ENCODE measurements around the gene CDHR5.
A peak's percentile ranks its signal among the peaks of the same experiment; 100 is the strongest.

CDHR5 gene

DNA sequence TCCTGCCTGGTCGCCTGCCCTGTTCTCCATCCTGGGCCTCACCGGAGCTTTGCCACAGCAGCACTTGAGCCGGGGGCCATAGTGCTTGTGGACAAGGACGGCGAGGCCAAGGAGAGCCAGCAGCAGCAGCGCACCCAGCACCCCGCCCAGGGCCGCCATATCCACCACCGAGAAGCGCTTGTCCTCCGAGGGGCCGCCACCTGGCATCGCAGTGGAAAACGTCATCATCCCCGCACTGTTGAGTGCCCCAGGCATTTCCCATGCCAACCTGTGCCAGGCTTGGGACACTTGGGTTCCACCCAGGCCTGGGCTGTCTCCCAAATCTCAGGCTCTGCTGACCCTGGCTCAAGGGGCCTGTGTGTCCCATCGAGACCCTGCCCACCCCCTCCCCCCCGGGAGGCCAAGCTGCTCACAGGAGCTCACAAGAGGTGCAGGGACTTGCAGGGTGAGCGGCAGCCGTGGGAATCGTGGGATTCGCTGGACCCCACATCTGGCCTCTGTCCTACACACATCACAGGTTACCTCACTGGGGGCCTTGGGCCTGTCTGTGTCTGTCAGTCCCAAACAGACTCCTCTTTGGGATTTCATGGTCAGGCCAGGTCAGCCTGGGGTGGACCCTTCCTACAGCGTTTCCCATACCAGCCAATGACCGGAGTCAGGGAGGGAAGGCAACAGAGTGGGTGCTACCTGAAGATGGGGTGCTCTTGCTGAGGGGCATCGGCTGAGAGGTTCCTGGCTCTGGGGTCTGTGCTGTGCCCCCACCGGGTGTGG, 6.7 kb downstream of the CDHR5 start:
- DNase-seq (ENCODE audit: insufficient read length) (no peak), FAIRE-seq (no peak)
- TF ChIP-seq POLR2A (IDR thresholded peaks at IDR 0.05; ENCODE audit: low read depth, low read length) (no peak), POLR2AphosphoS5 (IDR thresholded peaks at IDR 0.05; ENCODE audit: low read depth, low read length) (no peak), TAF1 (IDR thresholded peaks at IDR 0.05; ENCODE audit: borderline replicate concordance, low read depth, low read length) (no peak)

DNA sequence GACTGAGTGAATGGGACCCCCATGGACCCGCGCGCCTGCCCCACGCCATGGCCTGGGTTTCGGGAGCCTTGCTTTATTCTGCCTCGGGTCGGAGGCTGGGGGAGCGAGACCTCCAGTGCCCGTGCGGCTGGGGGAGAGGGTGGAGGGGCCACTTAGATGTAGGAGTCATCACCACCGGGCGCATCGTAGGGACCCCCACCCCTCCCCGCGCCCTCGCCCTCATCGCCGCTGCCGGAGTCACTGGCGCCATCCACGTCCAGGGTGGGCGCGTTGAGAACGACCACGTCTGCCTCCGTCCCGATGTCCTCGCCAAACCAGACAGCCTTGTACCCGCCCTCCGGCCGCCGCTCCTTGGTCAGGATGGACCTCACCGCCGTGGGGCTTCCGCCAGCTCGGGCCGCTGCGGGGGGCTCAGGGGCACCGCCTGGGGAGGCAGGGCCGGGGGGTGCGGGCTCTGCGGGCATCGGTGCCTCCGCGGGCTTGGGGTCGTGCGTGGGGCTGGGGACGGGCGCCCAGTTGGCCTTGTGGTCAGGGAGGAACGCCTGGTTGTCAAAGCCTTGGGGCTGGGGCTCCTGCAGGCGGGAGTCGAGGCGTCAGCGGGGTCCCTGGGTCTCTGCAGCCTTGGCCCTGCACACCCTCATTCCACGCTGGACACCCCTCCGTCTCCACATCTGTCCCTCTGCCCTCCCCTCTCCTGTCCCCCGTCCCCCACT, 7.4 kb downstream of the CDHR5 start:
- TF ChIP-seq POLR2A (IDR thresholded peaks at IDR 0.05; ENCODE audit: low read depth, low read length), result no peak
- no peak for TF ChIP-seq TAF1 (IDR thresholded peaks at IDR 0.05; ENCODE audit: borderline replicate concordance, low read depth, low read length)
- no peak for TF ChIP-seq POLR2AphosphoS5 (IDR thresholded peaks at IDR 0.05; ENCODE audit: low read depth, low read length)

DNA sequence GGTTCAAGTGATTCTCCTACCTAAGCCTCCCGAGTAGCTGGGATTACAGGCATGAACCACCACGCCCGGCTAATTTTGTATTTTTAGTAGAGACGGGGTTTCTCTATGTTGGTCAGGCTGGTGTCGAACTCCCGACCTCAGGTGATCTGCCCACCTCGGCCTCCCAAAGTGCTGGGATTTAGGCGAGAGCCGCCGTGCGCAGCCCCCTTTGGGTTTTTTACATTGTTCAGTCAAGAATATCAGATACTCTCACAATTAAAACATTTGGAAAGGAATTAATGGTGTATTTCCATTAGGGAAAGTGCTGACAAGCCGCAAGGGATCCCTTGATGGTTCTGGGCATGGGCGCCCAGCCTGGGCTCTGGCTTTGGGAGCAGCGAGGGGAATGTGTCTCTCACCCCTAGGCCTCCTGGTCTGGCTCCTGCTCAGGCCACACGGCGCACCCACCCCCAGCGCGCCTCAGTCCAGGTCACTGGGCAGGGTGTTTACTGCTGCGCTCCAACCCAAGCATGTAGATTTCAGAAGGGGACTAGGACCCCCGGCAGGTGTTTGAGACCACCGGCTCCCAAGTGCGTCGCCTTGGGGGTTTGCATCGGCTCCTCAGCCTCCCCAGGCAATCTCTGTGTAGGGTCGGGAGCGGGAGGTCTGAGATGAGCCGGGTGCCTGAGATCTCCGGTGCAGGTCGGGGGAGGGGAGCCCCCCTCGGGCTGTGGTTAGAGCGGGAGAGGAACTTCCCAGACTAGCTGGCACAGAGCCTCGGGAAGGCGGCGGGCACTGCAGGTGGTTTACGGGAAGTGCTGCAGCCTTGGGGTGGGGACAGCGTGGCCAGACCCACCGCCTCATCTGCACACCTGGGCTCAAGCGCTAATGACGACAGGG, 8.2 kb downstream of the CDHR5 start:
- TF ChIP-seq POLR2AphosphoS5 (IDR thresholded peaks at IDR 0.05; ENCODE audit: low read depth, low read length), result no peak
- DNase-seq (ENCODE audit: insufficient read length), result no peak
- FAIRE-seq, result no peak

More for the DNA sequence above, 7.4 kb downstream of the CDHR5 start:
- FAIRE-seq (no peak), DNase-seq (ENCODE audit: insufficient read length) (no peak)

DNA sequence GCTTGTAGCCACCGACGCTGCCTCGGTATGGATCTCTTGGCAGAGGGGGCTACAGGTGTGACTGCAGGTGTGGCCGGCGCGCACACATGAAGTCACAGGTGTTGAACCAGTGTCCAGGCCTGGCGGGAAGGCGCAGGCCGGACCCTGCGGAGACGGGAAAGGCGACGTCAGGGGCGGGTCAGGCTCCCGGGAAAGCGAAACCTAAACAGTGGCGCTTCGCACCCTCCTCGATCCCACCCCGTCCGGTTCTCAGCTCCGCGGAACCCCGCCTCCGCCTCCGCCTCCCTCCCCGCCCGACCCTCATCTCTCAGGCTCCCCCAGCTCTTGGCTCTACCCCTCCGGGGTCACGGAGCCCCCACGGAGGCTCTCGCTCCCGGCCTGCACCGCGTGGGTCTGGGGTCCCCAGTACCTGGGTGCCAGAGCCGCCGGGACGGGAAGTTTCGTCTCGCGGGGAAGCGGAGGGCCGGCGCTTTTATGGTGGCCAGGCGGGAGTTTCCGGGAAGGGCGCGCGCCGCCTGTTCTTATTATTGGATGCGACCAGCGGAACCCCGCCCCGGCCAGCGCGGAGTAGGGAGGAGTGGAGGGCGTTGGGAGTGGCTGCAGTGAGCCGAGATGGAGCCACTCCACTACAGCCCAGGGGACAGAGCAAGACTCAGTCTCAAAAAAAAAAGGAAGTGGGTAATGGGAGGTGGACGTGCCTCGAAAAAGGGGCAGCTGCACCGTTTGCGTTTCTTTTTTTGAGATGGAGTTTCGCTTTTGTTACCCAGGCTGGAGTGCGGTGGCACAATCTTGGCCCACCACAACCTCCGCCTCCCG, 9.0 kb downstream of the CDHR5 start, which contains the start of gene IRF7:
TSS of gene IRF7 (minus strand) at position 447 of the 816 bp plus-strand sequence. CDS start 586 bp downstream, outside the sequence.
- DNase-seq (ENCODE audit: insufficient read length) (peak; percentile 92), FAIRE-seq (peak; percentile 100)
- TF ChIP-seq POLR2A (IDR thresholded peaks at IDR 0.05; ENCODE audit: low read depth, low read length), result peak; percentile 98
- peak; percentile 52 for TF ChIP-seq TAF1 (IDR thresholded peaks at IDR 0.05; ENCODE audit: borderline replicate concordance, low read depth, low read length)
- TF ChIP-seq POLR2AphosphoS5 (IDR thresholded peaks at IDR 0.05; ENCODE audit: low read depth, low read length), result peak; percentile 95

DNA sequence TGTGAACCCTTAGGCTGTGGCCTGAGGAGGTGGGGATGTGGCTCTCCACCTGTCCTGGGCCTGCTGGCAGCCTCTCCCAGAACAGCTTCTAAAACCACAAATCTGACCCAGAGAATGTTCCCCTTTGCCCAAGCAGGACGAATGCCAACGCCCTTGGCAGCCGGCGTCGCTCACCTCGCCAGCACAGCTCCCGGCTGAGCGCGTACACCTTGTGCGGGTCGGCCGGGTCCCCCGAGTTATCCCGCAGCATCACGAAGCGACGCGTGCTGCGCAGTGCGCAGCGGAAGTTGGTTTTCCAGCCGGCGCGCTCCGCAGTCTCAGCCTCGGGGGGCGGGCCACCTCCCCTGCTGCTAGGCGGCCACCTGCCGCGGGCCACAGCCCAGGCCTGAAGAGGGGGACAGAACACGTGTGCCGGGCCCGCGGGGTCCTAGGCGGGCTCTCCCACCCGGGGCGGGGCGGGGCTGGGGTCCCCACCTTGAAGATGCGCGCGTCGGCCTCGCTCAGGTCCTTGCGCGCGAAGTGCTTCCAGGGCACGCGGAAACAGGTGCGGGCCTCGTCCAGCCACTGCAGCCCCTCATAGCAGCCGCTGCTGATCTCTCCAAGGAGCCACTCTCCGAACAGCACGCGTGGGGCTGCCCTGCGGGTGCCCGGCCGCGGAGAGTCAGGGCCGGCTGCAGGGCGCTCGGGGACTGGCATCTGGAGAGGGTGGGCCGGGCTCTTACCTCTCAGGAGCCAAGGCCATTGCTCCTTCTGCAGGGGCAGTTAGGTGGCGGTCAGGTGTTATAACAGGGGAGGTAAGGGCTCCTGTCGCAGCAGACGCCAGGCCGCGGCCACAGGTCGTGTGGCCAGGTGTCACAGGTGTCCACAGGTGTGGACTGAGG, 9.9 kb downstream of the CDHR5 start:
- FAIRE-seq, result peak; percentile 84
- DNase-seq (ENCODE audit: insufficient read length), result no peak
- TF ChIP-seq TAF1 (IDR thresholded peaks at IDR 0.05; ENCODE audit: borderline replicate concordance, low read depth, low read length) (no peak), POLR2AphosphoS5 (IDR thresholded peaks at IDR 0.05; ENCODE audit: low read depth, low read length) (no peak; the same call in 1 of the 2 replicates), POLR2A (IDR thresholded peaks at IDR 0.05; ENCODE audit: low read depth, low read length) (no peak)

DNA sequence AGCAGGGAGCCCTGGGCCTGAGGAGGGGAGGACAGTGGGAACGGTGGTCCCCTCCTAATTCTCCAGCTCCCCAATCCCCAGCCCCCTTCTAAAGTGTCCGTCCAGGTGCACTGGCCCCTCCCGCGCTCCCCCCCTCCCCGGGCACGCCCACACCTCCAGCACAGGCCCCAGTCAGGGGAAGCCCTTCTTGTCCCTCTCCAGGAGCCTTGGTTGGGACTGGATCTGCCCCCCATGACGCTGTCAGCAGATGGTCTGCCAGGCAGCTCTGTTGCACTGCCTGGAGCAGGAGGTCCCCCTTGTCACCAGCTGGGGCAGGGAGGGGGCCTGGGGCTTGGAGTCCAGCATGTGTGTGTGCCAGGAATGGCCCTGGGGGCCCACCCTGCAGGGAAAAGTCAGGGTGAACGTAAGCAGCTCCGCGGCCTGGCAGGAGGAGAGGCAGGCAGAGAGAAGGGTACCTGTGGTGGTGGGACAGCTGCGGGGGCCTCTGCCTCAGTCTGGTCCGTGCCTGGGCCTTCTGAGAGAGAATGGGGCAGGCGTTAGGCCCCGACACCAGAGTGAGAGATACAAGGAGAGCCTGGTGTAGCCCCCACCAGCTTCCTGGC, 10.6 kb downstream of the CDHR5 start:
- FAIRE-seq, result no peak
- TF ChIP-seq POLR2AphosphoS5 (IDR thresholded peaks at IDR 0.05; ENCODE audit: low read depth, low read length) (no peak), TAF1 (IDR thresholded peaks at IDR 0.05; ENCODE audit: borderline replicate concordance, low read depth, low read length) (no peak), POLR2A (IDR thresholded peaks at IDR 0.05; ENCODE audit: low read depth, low read length) (peak; percentile 11; the same call in 1 of the 2 replicates)

DNA sequence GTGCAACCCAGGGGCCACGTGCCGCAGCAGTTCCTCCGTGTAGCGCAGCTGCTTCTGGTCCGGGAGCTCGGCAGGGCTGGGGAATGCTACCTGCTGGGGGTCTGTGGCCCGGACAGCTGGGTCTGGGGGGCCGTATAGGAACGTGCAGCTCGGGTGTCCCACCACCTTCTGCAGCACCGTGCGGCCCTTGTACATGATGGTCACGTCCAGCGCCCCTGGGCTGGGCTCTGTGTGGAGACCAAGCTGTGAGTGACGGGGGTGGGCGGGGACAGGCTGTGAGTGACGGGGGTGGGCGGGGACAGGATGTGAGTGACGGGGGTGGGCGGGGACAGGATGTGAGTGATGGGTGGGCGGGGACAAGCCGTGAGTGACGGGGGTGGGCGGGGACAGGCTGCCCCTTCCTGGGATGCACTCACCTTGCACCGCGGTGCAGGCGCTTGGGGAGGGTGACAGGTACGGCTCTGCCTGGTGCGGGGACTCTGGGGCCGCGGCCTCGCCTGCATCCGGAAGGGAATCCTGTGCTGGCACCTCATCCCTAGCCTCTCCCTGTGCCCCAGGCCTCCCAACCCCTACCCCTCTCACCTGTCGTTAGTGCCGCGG, 11.3 kb downstream of the CDHR5 start:
- peak; percentile 73 for TF ChIP-seq POLR2AphosphoS5 (IDR thresholded peaks at IDR 0.05; ENCODE audit: low read depth, low read length)
- TF ChIP-seq TAF1 (IDR thresholded peaks at IDR 0.05; ENCODE audit: borderline replicate concordance, low read depth, low read length), result no peak; the same call in 1 of the 2 replicates
- peak; percentile 48; the same call in 1 of the 2 replicates for TF ChIP-seq POLR2A (IDR thresholded peaks at IDR 0.05; ENCODE audit: low read depth, low read length)
- FAIRE-seq, result peak; percentile 97

More for the DNA sequence above, 10.6 kb downstream of the CDHR5 start:
- DNase-seq (ENCODE audit: insufficient read length), result no peak

DNA sequence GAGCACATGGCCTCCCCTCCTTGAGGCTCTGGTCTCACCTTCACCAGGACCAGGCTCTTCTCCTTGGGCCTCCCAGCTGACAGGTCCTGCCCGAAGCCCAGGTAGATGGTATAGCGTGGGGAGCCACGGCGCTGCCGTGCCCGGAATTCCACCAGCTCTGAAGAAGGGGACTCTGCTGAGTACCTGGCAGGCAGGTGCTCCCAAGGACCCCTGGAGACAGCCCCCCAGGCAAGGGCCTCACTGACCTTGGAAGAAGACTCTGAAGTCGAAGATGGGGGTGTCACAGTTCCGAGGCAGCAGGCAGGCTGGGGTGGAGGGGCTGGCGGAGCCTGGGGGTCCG, 11.8 kb downstream of the CDHR5 start:
- no peak for DNase-seq (ENCODE audit: insufficient read length)
- no peak for FAIRE-seq
- no peak for TF ChIP-seq TAF1 (IDR thresholded peaks at IDR 0.05; ENCODE audit: borderline replicate concordance, low read depth, low read length)
- peak; percentile 11; the same call in 1 of the 2 replicates for TF ChIP-seq POLR2A (IDR thresholded peaks at IDR 0.05; ENCODE audit: low read depth, low read length)
- TF ChIP-seq POLR2AphosphoS5 (IDR thresholded peaks at IDR 0.05; ENCODE audit: low read depth, low read length), result no peak

More for the DNA sequence above, 11.3 kb downstream of the CDHR5 start:
- peak; percentile 74 for DNase-seq (ENCODE audit: insufficient read length)
